T-cell (primary cell): ENCODE results near the gene KLK6. TPM values are rescaled to one million over a fixed set of nuclear protein-coding genes. Genes with fewer than 3 reads are reported as not detected.

Experiments
- ATAC-seq, 4 experiments: fragments of 200-7000 bp in 3 of 4; fragments of 150-1000 bp in 1 of 4; cut with Tn5 transposase; replicated peaks in 1 of 4; 1 replicate in 3 of 4; 2 replicates in 1 of 4; pipeline ENCODE4 v1.10.0; 2021; ENCODE audit warnings: moderate library complexity in 3 of 4, mild to moderate bottlenecking in 2 of 4, moderate number of reproducible peaks in 1 of 4
- CTCF ChIA-PET, 2 donors: fragments of 300-600 bp; sonication (Branson Sonifier 250); formaldehyde crosslinking; loops; one replicate each; lab custom pipeline; 2022; ENCODE audit warnings: antibody characterized with exemption in 2 of 2; lab: Charles Lee
- POLR2A ChIA-PET, 2 donors: fragments of 300-600 bp; sonication (Branson Sonifier 250); formaldehyde crosslinking; loops; one replicate each; lab custom pipeline; 2022; ENCODE audit warnings: antibody characterized with exemption in 2 of 2; lab: Charles Lee
- DNase-seq, 35 experiments: peaks; one replicate each; pipeline versions ENCODE4 v3.0.0 to v3.0.0-alpha.2; 2013 to 2023
- H3K27ac ChIP-seq: one replicate; pipeline ENCODE4 v1.5.1; 2013; ENCODE audit warnings: low read length
- H3K27me3 ChIP-seq, 2 experiments: replicated peaks in 1 of 2; 1 replicate in 1 of 2; 2 replicates in 1 of 2; pipeline versions ENCODE4 v1.6.1 to v1.7.0; 2013; ENCODE audit warnings: low read length in 1 of 2, mixed read lengths in 1 of 2; ENCODE audit not compliant: control insufficient read depth in 2 of 2, insufficient read depth in 2 of 2; ENCODE audit errors: extremely low read depth in 1 of 2
- H3K36me3 ChIP-seq, 2 donors: 1 replicate in 1 of 2; 2 replicates in 1 of 2; pipeline versions ENCODE4 v1.6.1 to v1.7.0; 2013; ENCODE audit warnings: low read length in 1 of 2; ENCODE audit not compliant: control insufficient read depth in 2 of 2, insufficient read depth in 1 of 2; ENCODE audit errors: extremely low read depth in 1 of 2
- H3K4me1 ChIP-seq, 2 experiments: 1 replicate in 1 of 2; 2 replicates in 1 of 2; pipeline versions ENCODE4 v1.6.1 to v1.7.0; 2013; ENCODE audit warnings: low read length in 2 of 2, mixed read lengths in 1 of 2; ENCODE audit not compliant: insufficient read depth in 2 of 2, control insufficient read depth in 1 of 2; ENCODE audit errors: extremely low read depth in 1 of 2
- H3K4me3 ChIP-seq, 2 donors: 1 replicate in 1 of 2; 2 replicates in 1 of 2; pipeline versions ENCODE4 v1.5.1 to v1.7.0; 2013; ENCODE audit warnings: mild to moderate bottlenecking in 2 of 2, low read length in 1 of 2, moderate library complexity in 1 of 2; ENCODE audit not compliant: control insufficient read depth in 1 of 2; ENCODE audit errors: extremely low read depth in 1 of 2
- H3K9me3 ChIP-seq: 2 replicates; pipeline ENCODE4 v1.7.0; 2013
- H3K27ac Mint-ChIP-seq, 2 donors: one replicate each; pipeline ENCODE4 v1.8.0; 2020 to 2021; ENCODE audit warnings: mild to moderate bottlenecking in 2 of 2, mixed read lengths in 2 of 2
- H3K27me3 Mint-ChIP-seq, 2 donors: one replicate each; pipeline ENCODE4 v1.8.0; 2021 to 2022; ENCODE audit warnings: mixed read lengths in 2 of 2
- H3K36me3 Mint-ChIP-seq: one replicate; pipeline ENCODE4 v1.8.0; 2021; ENCODE audit warnings: mixed read lengths
- H3K4me1 Mint-ChIP-seq, 3 donors: one replicate each; pipeline ENCODE4 v1.8.0; 2020 to 2022; ENCODE audit warnings: mixed read lengths in 3 of 3, mild to moderate bottlenecking in 1 of 3
- H3K4me3 Mint-ChIP-seq, 3 donors: one replicate each; pipeline ENCODE4 v1.8.0; 2020 to 2022; ENCODE audit warnings: mild to moderate bottlenecking in 3 of 3, mixed read lengths in 3 of 3, moderate library complexity in 3 of 3
- H3K9me3 Mint-ChIP-seq, 3 donors: one replicate each; pipeline ENCODE4 v1.8.0; 2020 to 2022; ENCODE audit warnings: mixed read lengths in 3 of 3
- WGBS: methylation state at CpG from one replicate; pipeline ENCODE4 v1.1.5; 2013; ENCODE audit warnings: missing lambda C conversion rate; ENCODE audit not compliant: insufficient coverage; 5-methylcytosine and 5-hydroxymethylcytosine counted together
- total RNA-seq, 35 experiments: library from RNA in 6 of 35; stranded (reverse) in 6 of 35; fragments of 120-200 nt in 1 of 35; gene quantifications; one replicate each; pipeline versions ENCODE4 v1.2.1 to v1.2.4 and lab custom pipeline; 2013 to 2026

Gene KLK6
- total RNA-seq, 5 donors from 2014 or later (not counting 1 experiment from before 2014, with no cell fraction given): not detected

DNA sequence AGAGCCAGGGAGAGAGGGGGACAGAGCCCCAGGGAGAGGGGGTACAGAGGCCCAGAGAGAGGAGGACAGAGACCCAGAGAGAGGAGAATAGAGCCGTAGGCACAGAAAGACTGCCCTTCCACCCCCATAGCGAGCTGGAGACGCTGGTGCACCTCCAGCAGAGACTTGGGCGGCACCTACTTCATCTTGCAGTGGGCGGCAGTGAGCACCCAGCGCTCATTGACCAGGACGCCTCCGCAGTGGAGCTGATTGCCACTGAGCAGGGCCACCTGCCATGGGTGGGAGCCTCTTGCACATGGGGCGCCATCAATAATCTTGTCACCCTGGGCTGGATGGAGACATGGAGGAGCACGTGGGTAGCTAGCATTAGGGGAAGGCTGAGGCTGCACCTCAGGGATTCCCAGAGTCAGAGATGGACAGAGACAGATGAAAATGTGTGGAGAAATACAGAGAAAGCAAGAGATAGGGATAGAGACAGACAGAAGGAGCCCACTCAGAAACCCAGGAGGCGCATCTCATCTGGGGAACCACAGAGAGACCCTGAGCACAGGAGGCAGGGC, 12.3 kb upstream of the KLK6 start:
- Mint-ChIP-seq H3K4me3 (no peak overlapping the region), H3K4me1 (no peaks in the 10 kb centered on the region), H3K27me3 (peaks cover 53 to 55% of the 10 kb centered on the region in 2 donors), H3K9me3 (no peaks in the 10 kb centered on the region), H3K27ac (no peak overlapping the region), H3K36me3 (no peaks in the 10 kb centered on the region)
- peaks cover 0 to 50% of the 10 kb centered on the region in 2 experiments for H3K27me3 ChIP-seq
- POLR2A ChIA-PET: no interaction called here
- H3K9me3 ChIP-seq: no peaks in the 10 kb centered on the region
- no peak overlapping the region for H3K4me3 ChIP-seq
- no peak overlapping the region for H3K27ac ChIP-seq
- no peak for ATAC-seq
- DNase-seq: no peak
- WGBS: 63% methylated on average over 8 of the region's 11 CpGs
- H3K4me1 ChIP-seq: no peaks in the 10 kb centered on the region
- no peaks in the 10 kb centered on the region for H3K36me3 ChIP-seq
- CTCF ChIA-PET: no interaction called here

DNA sequence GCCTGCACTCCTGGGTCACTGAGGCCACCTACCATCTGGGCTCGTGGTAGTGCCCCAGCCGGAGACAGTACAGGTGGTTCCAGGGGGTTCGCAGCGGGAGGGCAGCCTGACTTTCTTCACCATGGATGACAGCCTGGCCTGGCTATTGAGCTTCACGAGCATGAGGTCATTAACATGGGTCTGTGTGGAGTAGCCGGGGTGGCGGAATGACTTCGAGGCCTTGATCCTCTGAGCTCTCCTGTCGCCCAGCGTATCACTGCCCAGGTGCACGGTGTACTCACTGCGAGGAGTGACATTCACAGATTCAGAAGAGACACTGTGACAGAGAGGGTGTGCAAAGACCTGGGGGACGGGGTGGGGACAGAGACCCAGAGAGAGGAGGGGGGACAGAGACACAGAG, 10.8 kb upstream of the KLK6 start:
- H3K36me3 Mint-ChIP-seq: no peaks in the 10 kb centered on the region

GRCh38 chr19:50979758-50980157, 10.4 kb upstream of the KLK6 start:
- no peak overlapping the region for H3K27ac Mint-ChIP-seq
- no peaks in the 10 kb centered on the region for H3K9me3 ChIP-seq
- H3K27me3 Mint-ChIP-seq: peaks cover 51 to 56% of the 10 kb centered on the region in 2 donors
- H3K4me3 ChIP-seq: no peak overlapping the region
- ChIA-PET CTCF (no interaction called here), POLR2A (no interaction called here)
- H3K9me3 Mint-ChIP-seq: no peaks in the 10 kb centered on the region
- H3K36me3 ChIP-seq: no peaks in the 10 kb centered on the region
- WGBS: 53% methylated on average over 6 of the region's 8 CpGs
- no peak for ATAC-seq
- DNase-seq: no peak
- H3K27ac ChIP-seq: no peak overlapping the region
- peaks cover 0 to 59% of the 10 kb centered on the region in 2 experiments for H3K27me3 ChIP-seq
- no peaks in the 10 kb centered on the region for H3K4me1 ChIP-seq
- no peak overlapping the region for H3K4me3 Mint-ChIP-seq
- H3K36me3 Mint-ChIP-seq: no peaks in the 10 kb centered on the region
- no peaks in the 10 kb centered on the region for H3K4me1 Mint-ChIP-seq

More for the DNA sequence above, 10.8 kb upstream of the KLK6 start:
- H3K27ac ChIP-seq: no peak overlapping the region
- DNase-seq (no peak), ATAC-seq (no peak)
- H3K9me3 ChIP-seq: no peaks in the 10 kb centered on the region
- Mint-ChIP-seq H3K27me3 (peaks cover 55 to 58% of the 10 kb centered on the region in 2 donors), H3K27ac (no peak overlapping the region), H3K4me1 (no peaks in the 10 kb centered on the region), H3K4me3 (no peak overlapping the region), H3K9me3 (no peaks in the 10 kb centered on the region)
- peaks cover 0 to 59% of the 10 kb centered on the region in 2 experiments for H3K27me3 ChIP-seq
- H3K36me3 ChIP-seq: no peaks in the 10 kb centered on the region
- ChIA-PET CTCF (no interaction called here), POLR2A (no interaction called here)
- 68% methylated on average over 13 of the region's 13 CpGs for WGBS
- no peak overlapping the region for H3K4me3 ChIP-seq
- H3K4me1 ChIP-seq: no peaks in the 10 kb centered on the region

DNA sequence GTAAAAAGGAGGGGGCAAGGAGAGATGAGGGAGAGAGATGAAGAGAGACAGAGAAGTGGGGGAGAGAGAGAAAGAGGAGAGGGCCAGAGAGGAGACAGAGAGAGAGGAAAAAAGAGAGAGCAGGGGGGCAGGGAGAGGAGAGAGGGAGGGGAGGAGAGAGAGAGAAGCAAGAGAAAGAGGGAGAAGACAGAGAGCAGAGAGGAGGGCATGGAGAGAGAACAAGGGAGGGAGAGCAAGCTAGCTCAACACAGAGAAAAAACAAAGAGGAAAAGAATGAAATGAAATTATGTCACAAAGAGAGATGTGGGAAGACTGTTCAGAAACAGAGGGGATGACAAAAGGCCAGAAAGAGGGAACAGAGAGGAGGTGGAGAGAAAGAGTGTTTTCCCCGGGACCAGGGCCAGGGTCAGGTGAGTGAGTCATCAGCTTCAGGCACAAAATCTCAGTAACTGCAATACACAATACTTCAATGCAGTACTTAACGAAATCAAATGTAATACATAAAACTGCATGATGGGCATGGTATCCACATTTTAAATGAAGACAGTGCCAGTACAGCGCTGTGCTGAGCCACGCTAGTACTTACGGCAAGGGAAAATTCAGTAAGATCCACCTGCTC, 9.5 kb upstream of the KLK6 start:
- DNase-seq (no peak), ATAC-seq (no peak)
- Mint-ChIP-seq H3K36me3 (no peaks in the 10 kb centered on the region), H3K27me3 (peaks cover 53 to 57% of the 10 kb centered on the region in 2 donors), H3K4me3 (no peak overlapping the region), H3K9me3 (no peaks in the 10 kb centered on the region), H3K4me1 (no peaks in the 10 kb centered on the region), H3K27ac (no peak overlapping the region)
- Histone ChIP-seq H3K27ac (no peak overlapping the region), H3K36me3 (no peaks in the 10 kb centered on the region), H3K9me3 (no peaks in the 10 kb centered on the region), H3K27me3 (peaks cover 0 to 52% of the 10 kb centered on the region in 2 experiments), H3K4me1 (no peaks in the 10 kb centered on the region), H3K4me3 (no peak overlapping the region)
- ChIA-PET POLR2A (no interaction called here), CTCF (no interaction called here)
- WGBS: 82% methylated on average over 4 of the region's 5 CpGs

DNA sequence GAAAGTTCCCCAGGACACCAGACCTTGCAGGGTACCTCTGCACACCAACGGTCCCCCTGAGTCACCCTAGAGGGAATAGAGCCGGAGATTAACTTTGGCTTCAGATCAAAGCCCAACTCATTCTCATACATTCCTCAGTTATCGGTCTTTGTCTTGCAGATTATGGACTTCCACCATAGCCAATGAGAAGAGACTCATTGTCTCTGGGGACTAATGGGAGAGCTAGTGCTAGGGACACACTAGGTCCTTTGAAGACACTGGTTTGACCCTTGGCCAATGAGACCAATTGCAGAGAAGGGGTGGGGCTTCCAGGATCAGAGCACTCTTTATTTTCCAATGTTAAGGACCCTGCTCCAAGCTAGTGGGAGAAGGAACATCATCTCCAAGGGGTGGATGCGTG, 8.2 kb upstream of the KLK6 start:
- Histone ChIP-seq H3K27me3 (peaks cover 0 to 53% of the 10 kb centered on the region in 2 experiments), H3K36me3 (no peaks in the 10 kb centered on the region), H3K9me3 (no peaks in the 10 kb centered on the region), H3K4me1 (no peaks in the 10 kb centered on the region), H3K27ac (no peak overlapping the region), H3K4me3 (no peak overlapping the region)
- H3K4me1 Mint-ChIP-seq: no peaks in the 10 kb centered on the region
- ChIA-PET CTCF (no interaction called here), POLR2A (no interaction called here)
- no peaks in the 10 kb centered on the region for H3K9me3 Mint-ChIP-seq
- H3K27me3 Mint-ChIP-seq: peaks cover 59 to 66% of the 10 kb centered on the region in 2 donors
- H3K4me3 Mint-ChIP-seq: no peak overlapping the region
- H3K27ac Mint-ChIP-seq: no peak overlapping the region
- no peak for DNase-seq
- WGBS: 75% methylated on average over 1 of the region's 4 CpGs
- H3K36me3 Mint-ChIP-seq: no peaks in the 10 kb centered on the region
- ATAC-seq: no peak

GRCh38 chr19:50975766-50976165, 6.4 kb upstream of the KLK6 start:
- CTCF ChIA-PET: no interaction called here

More at GRCh38 chr19:50975766-50976165, 6.4 kb upstream of the KLK6 start:
- peaks cover 0 to 54% of the 10 kb centered on the region in 2 experiments for H3K27me3 ChIP-seq
- H3K9me3 ChIP-seq: no peaks in the 10 kb centered on the region
- Mint-ChIP-seq H3K27ac (no peak overlapping the region), H3K27me3 (peaks cover 49 to 62% of the 10 kb centered on the region in 2 donors), H3K36me3 (no peaks in the 10 kb centered on the region), H3K4me1 (no peaks in the 10 kb centered on the region), H3K9me3 (no peaks in the 10 kb centered on the region), H3K4me3 (no peak overlapping the region)
- no peak overlapping the region for H3K27ac ChIP-seq
- H3K4me3 ChIP-seq: no peak overlapping the region
- no peak for DNase-seq
- POLR2A ChIA-PET: no interaction called here
- H3K36me3 ChIP-seq: no peaks in the 10 kb centered on the region
- ATAC-seq: no peak
- H3K4me1 ChIP-seq: no peaks in the 10 kb centered on the region
- WGBS: 39% methylated on average over 5 of the region's 8 CpGs
